K562 (cell line): Measurements from ENCODE around the gene SYT14.

ENCODE experiments used
- ARID2 ChIP-seq: fragments of 450-650 bp; IDR thresholded peaks from 2 replicates; pipeline ENCODE4 v1.6.1; 2017; ENCODE audit warnings: antibody characterized with exemption, mild to moderate bottlenecking
- ASH1L ChIP-seq: fragments of 450-650 bp; IDR thresholded peaks from 2 replicates; pipeline ENCODE4 v1.6.1; 2018; ENCODE audit warnings: borderline replicate concordance, mild to moderate bottlenecking, low read depth; ENCODE audit not compliant: partially characterized antibody
- CTCF ChIP-seq, 3 experiments: IDR thresholded peaks in 2 of 3; conservative IDR thresholded peaks in 1 of 3; 2 replicates each; pipeline ENCODE4 v1.5.1; 2011 to 2012; ENCODE audit warnings: low read length in 3 of 3, mild to moderate bottlenecking in 3 of 3, control low read depth in 2 of 3, improper control_type of control experiment in 1 of 3, inconsistent platforms in 1 of 3, low read depth in 1 of 3, mixed read lengths in 1 of 3, moderate library complexity in 1 of 3; ENCODE audit not compliant: insufficient read depth in 2 of 3
- ELF1 ChIP-seq: fragments of 200-800 bp; sonication (Bioruptor generic); IDR thresholded peaks from 2 replicates; pipeline ENCODE4 v1.6.1; 2016; ENCODE audit warnings: missing genetic modification characterization, missing compliant biosample characterization
- POLR2A ChIP-seq: fragments of 450-650 bp; conservative IDR thresholded peaks from 2 replicates; pipeline ENCODE4 v1.6.1; 2016
- PRPF4 ChIP-seq: fragments of 200-400 bp; formaldehyde crosslinking; IDR thresholded peaks from one replicate; pipeline ENCODE4 v1.6.1; 2017; ENCODE audit warnings: low read length, low read depth, mild to moderate bottlenecking; ENCODE audit not compliant: insufficient read depth, poor library complexity, severe bottlenecking
- PTBP1 ChIP-seq: fragments of 200-400 bp; formaldehyde crosslinking; IDR thresholded peaks from 2 replicates; pipeline ENCODE4 v1.6.1; 2017; ENCODE audit warnings: low read depth, low read length
- TBL1XR1 ChIP-seq, 2 experiments: IDR thresholded peaks; 2 replicates each; pipeline ENCODE4 v1.6.1; 2012; ENCODE audit warnings: improper control_type of control experiment in 2 of 2, low read length in 2 of 2, mild to moderate bottlenecking in 1 of 2
- ZNF253 ChIP-seq: fragments of 250-450 bp; sonication (Bioruptor Pico); conservative IDR thresholded peaks from 2 replicates; pipeline ENCODE4 v1.6.1; 2021; ENCODE audit warnings: mild to moderate bottlenecking
- ZNF324 ChIP-seq: fragments of 250-450 bp; sonication (Bioruptor Pico); IDR thresholded peaks from 2 replicates; pipeline ENCODE4 v1.4.0; 2020; ENCODE audit warnings: mild to moderate bottlenecking
- TF ChIP-seq, protein P1 (sequence below), 2 experiments: fragments of 450-650 bp; formaldehyde crosslinking in 1 of 2; IDR thresholded peaks; 2 replicates each; pipeline versions ENCODE4 v1.4.0 to v1.6.1; 2014 to 2020; ENCODE audit warnings: mild to moderate bottlenecking in 2 of 2, borderline replicate concordance in 1 of 2, low read depth in 1 of 2
- TF ChIP-seq, protein P2 (sequence below), 2 experiments: IDR thresholded peaks in 1 of 2; conservative IDR thresholded peaks in 1 of 2; 2 replicates each; pipeline ENCODE4 v1.6.1; 2016; ENCODE audit warnings: low read depth in 2 of 2, mild to moderate bottlenecking in 1 of 2, missing compliant biosample characterization in 1 of 2, missing genetic modification characterization in 1 of 2, moderate library complexity in 1 of 2
- TF ChIP-seq, protein P3 (sequence below): fragments of 250-450 bp; sonication (Bioruptor Pico); IDR thresholded peaks from 2 replicates; pipeline ENCODE4 v1.8.0; 2021; ENCODE audit warnings: moderate library complexity, mild to moderate bottlenecking, inconsistent platforms

DNA sequence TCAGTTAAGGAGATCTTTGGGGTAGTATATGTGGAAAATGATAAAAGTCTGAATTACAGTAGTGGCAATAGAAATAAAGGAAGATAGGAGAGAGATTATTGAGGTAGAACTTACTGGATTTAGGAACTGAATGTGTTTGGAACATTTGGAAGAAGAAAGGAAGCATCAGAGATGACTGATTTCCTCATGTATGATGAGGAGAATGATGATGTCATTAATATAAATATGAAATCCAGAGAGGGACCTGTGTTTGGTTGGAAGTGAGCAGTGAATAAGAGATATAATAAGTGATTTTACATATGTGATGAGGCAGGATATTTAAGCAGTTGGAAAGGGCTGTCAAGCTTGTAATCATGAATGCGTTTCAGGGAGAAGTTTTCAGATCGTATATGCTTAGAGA is 86.3 kb downstream of the SYT14 start:
- no peak for TF ChIP-seq ELF1 (tag)
- no peak for TF ChIP-seq ZNF324 (CRISPR knock-in tag)
- no peak for TF ChIP-seq PRPF4
- no peak for TF ChIP-seq TBL1XR1 (IDR thresholded peaks at IDR 0.05; ENCODE audit: low read length in 2 of 2)
- no peak for TF ChIP-seq POLR2A
- no peak for TF ChIP-seq CTCF (IDR thresholded peaks at IDR 0.05 in 2 of 3, conservative IDR thresholded peaks at IDR 0.05 in 1 of 3; ENCODE audit: insufficient read depth in 2 of 3, low read depth in 1 of 3, low read length in 3 of 3)
- no peak for TF ChIP-seq ZNF253 (CRISPR knock-in tag)
- TF ChIP-seq PTBP1, result no peak
- TF ChIP-seq, protein P1, sequence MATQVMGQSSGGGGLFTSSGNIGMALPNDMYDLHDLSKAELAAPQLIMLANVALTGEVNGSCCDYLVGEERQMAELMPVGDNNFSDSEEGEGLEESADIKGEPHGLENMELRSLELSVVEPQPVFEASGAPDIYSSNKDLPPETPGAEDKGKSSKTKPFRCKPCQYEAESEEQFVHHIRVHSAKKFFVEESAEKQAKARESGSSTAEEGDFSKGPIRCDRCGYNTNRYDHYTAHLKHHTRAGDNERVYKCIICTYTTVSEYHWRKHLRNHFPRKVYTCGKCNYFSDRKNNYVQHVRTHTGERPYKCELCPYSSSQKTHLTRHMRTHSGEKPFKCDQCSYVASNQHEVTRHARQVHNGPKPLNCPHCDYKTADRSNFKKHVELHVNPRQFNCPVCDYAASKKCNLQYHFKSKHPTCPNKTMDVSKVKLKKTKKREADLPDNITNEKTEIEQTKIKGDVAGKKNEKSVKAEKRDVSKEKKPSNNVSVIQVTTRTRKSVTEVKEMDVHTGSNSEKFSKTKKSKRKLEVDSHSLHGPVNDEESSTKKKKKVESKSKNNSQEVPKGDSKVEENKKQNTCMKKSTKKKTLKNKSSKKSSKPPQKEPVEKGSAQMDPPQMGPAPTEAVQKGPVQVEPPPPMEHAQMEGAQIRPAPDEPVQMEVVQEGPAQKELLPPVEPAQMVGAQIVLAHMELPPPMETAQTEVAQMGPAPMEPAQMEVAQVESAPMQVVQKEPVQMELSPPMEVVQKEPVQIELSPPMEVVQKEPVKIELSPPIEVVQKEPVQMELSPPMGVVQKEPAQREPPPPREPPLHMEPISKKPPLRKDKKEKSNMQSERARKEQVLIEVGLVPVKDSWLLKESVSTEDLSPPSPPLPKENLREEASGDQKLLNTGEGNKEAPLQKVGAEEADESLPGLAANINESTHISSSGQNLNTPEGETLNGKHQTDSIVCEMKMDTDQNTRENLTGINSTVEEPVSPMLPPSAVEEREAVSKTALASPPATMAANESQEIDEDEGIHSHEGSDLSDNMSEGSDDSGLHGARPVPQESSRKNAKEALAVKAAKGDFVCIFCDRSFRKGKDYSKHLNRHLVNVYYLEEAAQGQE (IDR thresholded peaks at IDR 0.05; ENCODE audit: borderline replicate concordance), result no peak
- TF ChIP-seq, protein P1 (CRISPR knock-in tag; IDR thresholded peaks at IDR 0.05; ENCODE audit: low read depth), result no peak
- TF ChIP-seq, protein P2, sequence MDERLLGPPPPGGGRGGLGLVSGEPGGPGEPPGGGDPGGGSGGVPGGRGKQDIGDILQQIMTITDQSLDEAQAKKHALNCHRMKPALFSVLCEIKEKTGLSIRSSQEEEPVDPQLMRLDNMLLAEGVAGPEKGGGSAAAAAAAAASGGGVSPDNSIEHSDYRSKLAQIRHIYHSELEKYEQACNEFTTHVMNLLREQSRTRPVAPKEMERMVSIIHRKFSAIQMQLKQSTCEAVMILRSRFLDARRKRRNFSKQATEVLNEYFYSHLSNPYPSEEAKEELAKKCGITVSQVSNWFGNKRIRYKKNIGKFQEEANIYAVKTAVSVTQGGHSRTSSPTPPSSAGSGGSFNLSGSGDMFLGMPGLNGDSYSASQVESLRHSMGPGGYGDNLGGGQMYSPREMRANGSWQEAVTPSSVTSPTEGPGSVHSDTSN (CRISPR knock-in tag; IDR thresholded peaks at IDR 0.05; ENCODE audit: low read depth), result no peak
- TF ChIP-seq, protein P2 (tag; conservative IDR thresholded peaks at IDR 0.05; ENCODE audit: low read depth), result no peak
- no peak for TF ChIP-seq ASH1L
- TF ChIP-seq, protein P3, sequence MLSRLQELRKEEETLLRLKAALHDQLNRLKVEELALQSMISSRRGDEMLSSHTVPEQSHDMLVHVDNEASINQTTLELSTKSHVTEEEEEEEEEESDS (CRISPR knock-in tag), result no peak
- TF ChIP-seq ARID2, result no peak
